ENCODE data around the gene C16orf78.

Gene C16orf78

DNA sequence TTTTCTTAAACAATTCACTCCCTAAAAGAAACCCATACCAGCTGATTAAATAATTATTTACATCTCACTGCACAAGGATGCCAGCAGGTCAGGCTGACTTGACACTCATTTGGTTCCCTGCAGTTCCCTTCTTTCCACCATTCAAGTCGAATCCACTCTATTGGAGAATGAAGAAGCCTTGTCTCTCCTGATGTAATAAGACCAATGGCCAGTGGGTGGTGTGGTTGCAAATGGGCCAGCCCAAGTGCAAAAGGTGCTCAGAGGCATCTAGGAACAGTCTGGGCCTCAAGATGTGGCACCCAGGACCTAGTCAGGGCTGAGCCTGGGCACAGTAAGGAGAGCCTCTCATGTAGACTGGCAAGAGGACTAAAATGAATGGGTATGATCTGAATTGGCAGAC, 9.3 kb downstream of the C16orf78 start:
- DNase-seq = peak in 1 of 2 experiments; percentile 9
- TF ChIP-seq POLR2A (IDR thresholded peaks at IDR 0.05; ENCODE audit: low read length) (no peak), GATA1 (IDR thresholded peaks at IDR 0.05; ENCODE audit: low read depth, low read length) (no peak)

DNA sequence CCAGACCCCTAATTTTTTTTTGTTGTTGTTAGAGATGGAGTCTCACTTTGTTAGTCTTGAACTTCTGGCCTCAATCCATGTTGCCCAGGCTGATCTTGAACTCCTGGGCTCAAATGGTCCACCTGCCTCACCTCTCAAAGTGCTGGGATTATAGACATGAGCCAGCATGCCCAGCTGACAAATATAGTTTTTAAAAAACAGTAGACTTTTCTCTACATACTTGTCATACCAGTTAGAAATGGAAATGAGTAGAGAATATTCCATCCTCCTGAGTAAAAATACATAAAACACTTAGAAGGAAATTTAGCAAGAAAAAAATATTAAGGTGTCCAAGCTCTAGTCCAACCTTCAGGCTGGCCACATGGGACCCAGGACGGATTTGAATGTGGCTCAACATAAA, 21.4 kb downstream of the C16orf78 start:
- no peak for DNase-seq
- TF ChIP-seq POLR2A (IDR thresholded peaks at IDR 0.05; ENCODE audit: low read length) (no peak), GATA1 (IDR thresholded peaks at IDR 0.05; ENCODE audit: low read depth, low read length) (no peak)

DNA sequence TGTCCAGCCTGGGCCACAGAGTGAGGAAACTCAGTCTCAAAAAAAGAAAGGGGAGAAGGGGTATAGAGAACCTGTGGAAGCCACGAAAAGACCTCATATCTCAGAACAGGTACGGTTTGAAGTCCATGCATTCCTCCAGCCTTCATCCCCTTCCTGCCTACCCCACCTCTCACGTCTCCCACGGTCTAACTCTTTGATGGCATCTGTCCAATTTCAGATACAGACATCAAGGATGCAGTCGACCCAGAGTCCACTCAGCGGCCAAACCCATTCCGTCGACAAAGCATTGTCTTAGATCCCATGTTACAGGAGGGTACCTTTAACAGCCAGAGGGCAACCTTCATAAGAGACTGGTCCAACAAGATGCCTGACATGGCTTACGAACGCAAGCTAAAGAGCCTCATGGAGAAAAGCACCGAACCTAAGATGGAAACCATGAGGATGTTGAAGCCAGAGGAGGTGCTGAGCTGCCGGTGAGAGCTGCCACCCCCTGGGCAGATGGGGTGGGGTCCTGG, 22.7 kb downstream of the C16orf78 start:
- TF ChIP-seq GATA1 (IDR thresholded peaks at IDR 0.05; ENCODE audit: low read depth, low read length) = no peak
- TF ChIP-seq POLR2A (IDR thresholded peaks at IDR 0.05; ENCODE audit: low read length) = no peak
- no peak for DNase-seq

DNA sequence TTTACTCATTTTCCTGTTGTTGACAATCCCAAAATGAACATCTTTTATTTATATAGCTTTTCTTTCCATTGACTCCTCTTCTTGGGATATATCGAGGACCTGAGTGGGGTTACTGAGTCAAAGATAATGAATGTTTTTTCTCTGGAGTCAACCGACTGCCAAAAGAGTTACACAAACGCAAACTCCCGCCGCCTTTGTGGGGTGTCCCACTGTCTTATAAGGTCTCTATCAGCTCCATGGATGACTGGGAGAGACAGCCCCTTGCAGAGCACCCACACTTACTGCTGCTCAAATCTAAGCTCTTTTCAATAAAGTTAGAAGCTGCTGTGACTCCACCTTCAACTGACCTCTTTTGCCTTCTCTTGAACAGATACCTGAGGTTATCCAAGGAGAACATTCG, 25.2 kb downstream of the C16orf78 start:
- no peak for DNase-seq
- no peak for TF ChIP-seq POLR2A (IDR thresholded peaks at IDR 0.05; ENCODE audit: low read length)
- TF ChIP-seq GATA1 (IDR thresholded peaks at IDR 0.05; ENCODE audit: low read depth, low read length) = no peak

DNA sequence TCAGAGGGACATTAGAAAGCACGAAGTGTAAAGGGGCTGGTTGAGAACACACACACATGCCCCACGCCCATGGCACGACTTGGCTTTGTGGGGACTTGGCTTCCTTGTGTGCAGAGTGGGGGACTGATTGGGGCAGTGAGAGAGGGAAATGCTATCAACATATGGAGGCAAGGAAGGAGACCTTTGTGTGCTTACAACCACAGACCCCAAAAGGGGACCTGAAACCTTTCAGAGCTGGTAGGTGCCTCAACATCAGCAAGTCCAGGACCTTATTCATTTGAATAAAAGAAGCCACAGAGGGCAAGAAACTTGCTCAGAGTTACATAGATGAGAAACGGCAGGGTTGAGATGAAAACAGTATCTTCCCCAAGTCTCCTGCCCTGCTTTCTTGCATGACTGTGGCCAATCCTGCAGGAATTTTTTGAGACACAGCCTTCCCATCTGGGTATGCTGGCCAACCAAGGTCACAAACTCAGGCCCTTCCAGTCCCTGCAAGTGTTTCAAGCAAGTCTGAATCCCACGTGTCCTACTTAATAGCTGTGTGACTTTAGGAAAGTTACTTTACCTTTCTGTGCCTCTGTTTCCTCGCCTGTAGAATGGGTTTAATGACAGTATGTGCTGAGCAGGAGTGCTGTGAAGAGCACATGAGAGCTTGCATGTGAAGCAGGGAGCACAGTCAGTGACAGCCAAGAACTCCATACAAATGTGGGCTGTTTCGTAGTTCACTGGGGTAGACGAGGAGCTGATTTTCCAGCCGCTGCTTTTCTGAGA, 26.2 kb downstream of the C16orf78 start:
- DNase-seq = no peak
- no peak for TF ChIP-seq POLR2A (IDR thresholded peaks at IDR 0.05; ENCODE audit: low read length)
- TF ChIP-seq GATA1 (IDR thresholded peaks at IDR 0.05; ENCODE audit: low read depth, low read length) = no peak

DNA sequence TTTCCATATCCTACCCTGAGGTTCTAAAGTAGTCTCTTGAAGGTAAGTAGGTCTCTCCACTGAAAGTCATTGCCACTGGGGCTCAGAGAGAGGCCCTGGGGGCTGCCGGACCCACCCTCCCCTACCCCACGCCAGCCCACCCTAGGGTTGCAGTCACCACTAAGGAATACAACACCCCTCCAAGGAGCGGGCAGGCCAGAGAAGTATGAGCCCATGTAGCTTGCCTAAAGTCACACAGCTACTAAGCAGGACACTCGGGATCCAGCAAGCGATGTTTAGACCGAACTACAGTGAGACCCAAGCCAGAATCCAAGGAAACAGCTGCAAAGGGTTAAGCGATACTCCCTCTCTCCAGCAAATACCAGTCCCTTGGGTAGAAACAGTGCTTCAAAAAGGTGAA, 27.0 kb downstream of the C16orf78 start:
- TF ChIP-seq POLR2A (IDR thresholded peaks at IDR 0.05; ENCODE audit: low read length) (no peak), GATA1 (IDR thresholded peaks at IDR 0.05; ENCODE audit: low read depth, low read length) (no peak)
- no peak for DNase-seq

DNA sequence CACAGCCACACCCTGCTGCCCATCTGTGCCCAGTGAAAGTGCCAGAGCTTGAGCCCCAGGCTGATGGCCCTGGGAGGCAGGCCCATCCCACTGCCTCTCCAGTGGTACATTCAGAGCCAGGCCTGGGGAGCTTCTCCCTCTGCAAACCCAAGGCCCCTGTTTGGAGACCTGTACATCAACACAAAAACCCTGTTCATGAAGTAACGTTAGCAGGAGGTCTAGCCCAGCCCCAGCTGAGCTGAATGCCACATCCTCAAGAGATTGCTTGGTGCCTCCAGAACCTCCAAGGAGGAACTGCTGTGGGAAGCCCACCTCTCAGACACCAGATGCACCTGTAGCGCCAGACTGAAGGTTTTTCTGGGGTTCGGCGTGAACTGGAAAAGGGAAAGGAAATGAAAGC, 31.5 kb downstream of the C16orf78 start:
- no peak for DNase-seq
- TF ChIP-seq POLR2A (IDR thresholded peaks at IDR 0.05; ENCODE audit: low read length) (no peak), GATA1 (IDR thresholded peaks at IDR 0.05; ENCODE audit: low read depth, low read length) (no peak)

DNA sequence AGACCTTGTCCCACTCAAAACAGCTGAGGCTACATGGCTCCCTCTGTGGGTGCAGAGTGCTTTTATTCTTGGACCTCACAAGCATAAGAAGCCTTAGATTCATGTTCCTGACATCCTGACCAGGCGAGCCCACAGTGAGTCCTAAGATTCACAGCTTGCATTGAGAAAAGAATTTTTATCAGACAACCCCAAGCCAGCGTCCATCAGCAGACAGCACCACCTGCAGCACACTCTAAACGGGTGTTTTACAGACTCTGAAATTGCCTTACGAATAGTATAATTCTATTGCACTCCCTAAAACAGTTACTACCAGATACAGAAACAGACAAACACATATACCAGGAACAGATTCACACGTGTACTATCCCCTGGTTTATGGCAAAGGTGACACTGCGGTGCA, 31.9 kb downstream of the C16orf78 start:
- DNase-seq = no peak
- TF ChIP-seq POLR2A (IDR thresholded peaks at IDR 0.05; ENCODE audit: low read length) (no peak), GATA1 (IDR thresholded peaks at IDR 0.05; ENCODE audit: low read depth, low read length) (no peak)

DNA sequence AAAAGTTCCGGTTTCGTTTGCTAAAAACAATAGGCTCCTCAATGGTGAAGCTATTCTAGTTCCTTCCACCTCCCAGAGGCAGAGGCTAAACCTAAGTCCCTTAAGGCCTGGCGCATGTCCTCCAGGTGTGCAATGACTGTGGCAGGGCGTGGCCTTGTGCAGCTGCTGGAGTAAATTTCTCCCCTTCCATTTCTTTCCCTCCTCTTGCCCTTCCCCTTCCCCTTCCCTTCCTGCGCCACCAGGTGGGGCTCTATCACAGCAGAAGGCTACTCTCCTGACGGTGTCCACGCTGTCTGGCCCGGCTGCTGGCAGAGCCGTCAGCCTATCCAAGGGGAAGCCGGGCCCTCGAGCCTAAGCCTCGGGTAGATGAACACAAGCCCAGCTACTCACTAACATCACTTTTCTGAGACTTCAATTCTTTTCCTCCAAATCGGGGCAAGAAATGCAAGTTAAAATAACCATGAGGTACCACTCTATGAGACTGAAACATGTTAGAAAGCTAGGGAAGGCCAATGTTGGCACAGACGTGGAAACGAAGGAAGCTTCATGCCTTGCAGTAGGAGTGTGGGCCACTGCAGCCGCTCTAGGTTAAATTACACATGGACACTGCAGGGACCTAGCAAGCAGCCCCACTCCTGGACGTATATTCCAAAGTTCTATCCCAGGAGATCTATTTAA, 34.4 kb downstream of the C16orf78 start:
- peak; percentile 40 to 67 for DNase-seq
- TF ChIP-seq POLR2A (IDR thresholded peaks at IDR 0.05; ENCODE audit: low read length) (no peak), GATA1 (IDR thresholded peaks at IDR 0.05; ENCODE audit: low read depth, low read length) (no peak)

DNA sequence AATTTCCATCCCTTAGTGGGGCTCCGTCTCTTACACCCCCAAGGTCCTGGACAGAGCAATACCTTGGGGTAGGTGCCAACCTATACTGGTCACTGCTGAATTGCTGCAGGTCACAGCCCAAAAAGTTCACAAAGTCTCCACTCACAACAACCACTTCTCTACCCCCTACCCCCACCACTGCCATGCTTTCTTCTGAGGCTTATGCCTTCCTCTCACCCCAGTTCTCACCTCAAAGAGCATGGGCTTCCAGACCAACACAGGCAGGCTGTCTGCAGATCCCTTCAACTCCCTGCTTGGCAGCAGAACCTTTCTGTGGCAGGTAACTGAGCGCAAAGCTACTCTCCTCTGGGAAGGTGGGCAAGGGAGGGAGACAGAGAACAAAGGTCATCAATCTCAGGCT, 35.5 kb downstream of the C16orf78 start:
- no peak for DNase-seq
- TF ChIP-seq POLR2A (IDR thresholded peaks at IDR 0.05; ENCODE audit: low read length) = no peak
- no peak for TF ChIP-seq GATA1 (IDR thresholded peaks at IDR 0.05; ENCODE audit: low read depth, low read length)

DNA sequence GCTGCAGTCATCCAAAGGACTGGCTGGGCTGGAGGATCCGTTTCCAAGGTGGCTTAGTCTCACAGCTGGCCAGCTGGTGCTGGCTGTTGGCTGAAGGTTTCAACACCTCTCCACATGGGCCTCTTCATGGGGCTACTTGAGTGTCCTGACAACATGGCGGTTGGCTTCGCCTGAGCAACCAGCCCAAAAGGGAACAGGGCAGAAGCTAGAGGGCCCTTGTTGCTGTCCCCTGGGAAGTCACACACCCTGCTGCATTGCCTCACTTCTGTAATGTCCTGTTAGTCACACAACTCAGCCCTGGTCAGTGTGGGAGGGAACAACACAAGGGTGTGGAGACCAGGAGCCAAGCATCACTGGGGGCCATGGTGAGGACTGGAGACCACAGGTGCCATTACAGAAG, 36.6 kb downstream of the C16orf78 start:
- DNase-seq = no peak
- TF ChIP-seq GATA1 (IDR thresholded peaks at IDR 0.05; ENCODE audit: low read depth, low read length) (no peak), POLR2A (IDR thresholded peaks at IDR 0.05; ENCODE audit: low read length) (no peak)

DNA sequence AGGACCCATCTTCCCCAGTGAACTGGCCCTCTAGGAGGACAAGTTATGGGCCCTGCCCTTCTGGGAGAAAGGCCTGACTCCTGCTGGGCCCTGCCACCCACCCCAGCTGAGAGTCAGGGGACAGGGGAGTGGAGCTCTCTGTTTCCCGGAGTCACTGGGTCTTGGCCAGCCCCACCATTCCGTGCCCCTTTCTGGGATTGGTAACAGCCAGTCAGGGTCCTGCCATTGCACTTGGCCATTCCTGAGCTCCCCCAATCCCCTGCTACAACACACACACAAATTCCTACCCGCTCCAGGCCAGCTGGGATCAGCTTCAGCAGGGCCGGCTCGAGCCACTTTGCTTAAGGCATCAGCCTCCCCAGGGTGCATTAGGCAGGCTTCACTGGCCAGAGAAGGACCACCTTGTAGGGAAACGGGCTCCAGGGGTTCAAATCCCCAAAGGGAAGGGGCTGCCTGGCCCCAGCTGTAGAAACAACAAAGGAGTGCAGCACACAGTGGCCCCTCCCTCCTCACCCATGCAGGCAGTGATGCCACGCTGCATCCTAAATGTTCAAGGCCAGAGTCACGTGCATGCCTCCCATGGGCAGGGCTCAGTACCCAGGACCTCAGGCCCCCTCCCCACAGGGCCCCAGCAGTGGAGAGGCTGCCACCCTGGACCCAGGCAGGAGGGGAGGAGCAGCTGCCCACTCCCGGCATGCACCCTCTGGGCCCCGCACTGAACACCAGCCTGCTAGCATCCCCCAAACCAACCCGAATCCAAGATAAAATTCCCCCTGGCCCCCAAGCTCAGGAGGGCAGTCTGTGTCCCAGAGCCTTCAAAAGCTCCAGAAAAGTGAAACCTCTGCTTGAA, 37.7 kb downstream of the C16orf78 start:
- no peak for TF ChIP-seq GATA1 (IDR thresholded peaks at IDR 0.05; ENCODE audit: low read depth, low read length)
- no peak for TF ChIP-seq POLR2A (IDR thresholded peaks at IDR 0.05; ENCODE audit: low read length)
- DNase-seq = no peak

DNA sequence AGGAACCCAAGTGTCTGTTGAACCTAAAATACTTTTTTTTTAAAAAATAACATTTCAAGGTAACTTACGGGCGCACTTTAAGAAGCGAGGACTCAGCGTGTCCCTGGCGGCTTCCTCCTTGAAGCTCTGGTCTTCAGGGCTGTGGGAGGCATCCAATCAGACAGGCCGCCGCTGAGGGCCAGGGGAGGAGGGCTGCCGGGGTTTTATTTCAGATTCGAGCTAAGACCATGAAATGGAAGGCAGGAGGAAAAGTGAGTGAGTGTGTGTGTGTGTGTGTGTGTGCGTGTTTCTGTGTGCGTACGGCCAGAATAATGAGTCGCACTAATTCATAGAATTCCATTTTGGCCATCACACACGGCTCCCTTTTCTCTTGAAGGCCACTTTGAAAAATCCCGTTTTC, 41.1 kb downstream of the C16orf78 start:
- no peak for DNase-seq
- TF ChIP-seq POLR2A (IDR thresholded peaks at IDR 0.05; ENCODE audit: low read length) (no peak), GATA1 (IDR thresholded peaks at IDR 0.05; ENCODE audit: low read depth, low read length) (no peak)

DNA sequence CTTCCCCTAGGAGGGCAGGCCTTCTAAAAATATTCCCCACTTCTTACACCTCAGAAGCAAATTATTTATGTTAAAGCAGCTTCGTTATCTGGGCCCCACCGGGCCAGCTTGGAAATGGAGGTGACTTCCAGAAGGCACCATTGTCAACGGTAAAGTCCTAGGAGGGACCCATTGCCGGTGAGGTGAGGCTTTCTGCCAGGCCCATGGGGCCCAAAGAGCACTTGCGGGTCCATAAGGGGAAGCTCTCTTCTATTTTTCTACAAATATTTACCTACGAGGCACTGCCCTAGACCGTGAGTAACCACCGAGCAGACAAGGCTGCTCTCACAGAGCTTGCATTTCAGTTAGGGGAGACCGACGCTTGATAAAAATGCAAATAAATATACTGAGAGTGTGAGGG, 41.5 kb downstream of the C16orf78 start:
- TF ChIP-seq GATA1 (IDR thresholded peaks at IDR 0.05; ENCODE audit: low read depth, low read length) (no peak), POLR2A (IDR thresholded peaks at IDR 0.05; ENCODE audit: low read length) (no peak)
- no peak for DNase-seq
